ENCODE measurements around the gene PIP5K1B. TPM values are rescaled to one million over a fixed set of nuclear protein-coding genes. Genes with fewer than 3 reads are reported as not detected.

The PIP5K1B gene
- total RNA-seq, 2 donors from 2014 or later, result 0.55 to 0.99 TPM

- H3K27ac Mint-ChIP-seq, result no peak overlapping the region
- H3K36me3 Mint-ChIP-seq (ENCODE audit: low read depth), result peaks cover 2% of the 10 kb centered on the region
- ATAC-seq (no peak), DNase-seq (no peak)
- H3K4me3 Mint-ChIP-seq, result no peak overlapping the region
- no peaks in the 10 kb centered on the region for H3K9me3 ChIP-seq (ENCODE audit: control insufficient read depth, low read length, poor library complexity, severe bottlenecking)
- H3K27me3 Mint-ChIP-seq, result peaks cover 20% of the 10 kb centered on the region
- peaks cover 10% of the 10 kb centered on the region for H3K4me1 Mint-ChIP-seq
These were observed 304.7 kb downstream of the PIP5K1B start for GRCh38 chr9:69009708-69010107.

- Mint-ChIP-seq H3K36me3 (ENCODE audit: low read depth) (peaks cover 2% of the 10 kb centered on the region), H3K27me3 (peaks cover 36% of the 10 kb centered on the region), H3K4me3 (peak overlapping the region; percentile 36), H3K4me1 (peaks cover 13% of the 10 kb centered on the region), H3K27ac (peak overlapping the region; percentile 16)
- no peak for ATAC-seq
- H3K9me3 ChIP-seq (ENCODE audit: control insufficient read depth, low read length, poor library complexity, severe bottlenecking), result no peaks in the 10 kb centered on the region
- no peak for DNase-seq
These were observed 307.8 kb downstream of the PIP5K1B start for GRCh38 chr9:69012696-69013381.

- Mint-ChIP-seq H3K27me3 (peaks cover 31% of the 10 kb centered on the region), H3K4me3 (no peak overlapping the region), H3K4me1 (peaks cover 13% of the 10 kb centered on the region), H3K27ac (peak overlapping the region; percentile 16), H3K36me3 (ENCODE audit: low read depth) (peaks cover 2% of the 10 kb centered on the region)
- no peaks in the 10 kb centered on the region for H3K9me3 ChIP-seq (ENCODE audit: control insufficient read depth, low read length, poor library complexity, severe bottlenecking)
- ATAC-seq, result no peak
- DNase-seq, result no peak
These were observed 308.3 kb downstream of the PIP5K1B start for GRCh38 chr9:69013382-69013727.

GRCh38 chr9:69014013-69014412 is 309.0 kb downstream of the PIP5K1B start, which contains the start of gene PRKACG:
TSS of gene PRKACG (minus strand) at chr9:69014113. CDS start at chr9:69014092, 21 bp downstream.
- peak within 1 kb of the TSS; percentile 36 for H3K4me3 Mint-ChIP-seq
- DNase-seq (no peak), ATAC-seq (no peak)
- H3K27me3 Mint-ChIP-seq, result peaks cover 31% of the 10 kb centered on the region
- H3K9me3 ChIP-seq (ENCODE audit: control insufficient read depth, low read length, poor library complexity, severe bottlenecking), result no peaks in the 10 kb centered on the region
- peak within 1 kb of the TSS; percentile 16 for H3K27ac Mint-ChIP-seq
- H3K4me1 Mint-ChIP-seq, result peaks cover 15% of the 10 kb centered on the region
- peaks cover 2% of the 10 kb centered on the region for H3K36me3 Mint-ChIP-seq (ENCODE audit: low read depth)

- H3K9me3 ChIP-seq (ENCODE audit: control insufficient read depth, low read length, poor library complexity, severe bottlenecking), result no peaks in the 10 kb centered on the region
- ATAC-seq (no peak), DNase-seq (no peak)
- Mint-ChIP-seq H3K27me3 (peaks cover 26% of the 10 kb centered on the region), H3K36me3 (ENCODE audit: low read depth) (no peaks in the 10 kb centered on the region), H3K27ac (no peak overlapping the region), H3K4me1 (peaks cover 30% of the 10 kb centered on the region), H3K4me3 (no peak overlapping the region)
These were observed 311.4 kb downstream of the PIP5K1B start for GRCh38 chr9:69016191-69017096.

- Mint-ChIP-seq H3K36me3 (ENCODE audit: low read depth) (peaks cover 2% of the 10 kb centered on the region), H3K27me3 (peaks cover 23% of the 10 kb centered on the region), H3K4me3 (no peak overlapping the region), H3K4me1 (peaks cover 22% of the 10 kb centered on the region), H3K27ac (no peak overlapping the region)
- DNase-seq, result no peak
- ATAC-seq, result no peak
- no peaks in the 10 kb centered on the region for H3K9me3 ChIP-seq (ENCODE audit: control insufficient read depth, low read length, poor library complexity, severe bottlenecking)
These were observed 313.7 kb downstream of the PIP5K1B start for GRCh38 chr9:69018737-69019136.

GRCh38 chr9:69019808-69020207 is 314.8 kb downstream of the PIP5K1B start:
- H3K4me3 Mint-ChIP-seq, result peak overlapping the region; percentile 70
- H3K27ac Mint-ChIP-seq, result peak overlapping the region; percentile 62
- peaks cover 26% of the 10 kb centered on the region for H3K27me3 Mint-ChIP-seq
- DNase-seq (peak in 1 of 3 donors; percentile 11), ATAC-seq (peak; percentile 97)
- H3K36me3 Mint-ChIP-seq (ENCODE audit: low read depth), result peaks cover 5% of the 10 kb centered on the region
- H3K9me3 ChIP-seq (ENCODE audit: control insufficient read depth, low read length, poor library complexity, severe bottlenecking), result no peaks in the 10 kb centered on the region
- peaks cover 28% of the 10 kb centered on the region for H3K4me1 Mint-ChIP-seq

- peaks cover 5% of the 10 kb centered on the region for H3K36me3 Mint-ChIP-seq (ENCODE audit: low read depth)
- peak overlapping the region; percentile 70 for H3K4me3 Mint-ChIP-seq
- H3K27ac Mint-ChIP-seq, result peak overlapping the region; percentile 62
- H3K4me1 Mint-ChIP-seq, result peaks cover 28% of the 10 kb centered on the region
- no peaks in the 10 kb centered on the region for H3K9me3 ChIP-seq (ENCODE audit: control insufficient read depth, low read length, poor library complexity, severe bottlenecking)
- H3K27me3 Mint-ChIP-seq, result peaks cover 23% of the 10 kb centered on the region
- no peak for ATAC-seq
- DNase-seq, result no peak
These were observed 315.5 kb downstream of the PIP5K1B start for GRCh38 chr9:69020301-69021145.

- no peaks in the 10 kb centered on the region for H3K9me3 ChIP-seq (ENCODE audit: control insufficient read depth, low read length, poor library complexity, severe bottlenecking)
- no peak for ATAC-seq
- no peak for DNase-seq
- Mint-ChIP-seq H3K4me3 (no peak overlapping the region), H3K27ac (no peak overlapping the region), H3K27me3 (peaks cover 9% of the 10 kb centered on the region), H3K4me1 (peaks cover 36% of the 10 kb centered on the region), H3K36me3 (ENCODE audit: low read depth) (peaks cover 5% of the 10 kb centered on the region)
These were observed 318.6 kb downstream of the PIP5K1B start for GRCh38 chr9:69023650-69024049.

GRCh38 chr9:69027355-69028097 is 322.5 kb downstream of the PIP5K1B start:
- Mint-ChIP-seq H3K27ac (no peak overlapping the region), H3K27me3 (peaks cover 9% of the 10 kb centered on the region), H3K4me1 (peaks cover 38% of the 10 kb centered on the region), H3K36me3 (ENCODE audit: low read depth) (peaks cover 5% of the 10 kb centered on the region), H3K4me3 (peak overlapping the region; percentile 15)
- no peaks in the 10 kb centered on the region for H3K9me3 ChIP-seq (ENCODE audit: control insufficient read depth, low read length, poor library complexity, severe bottlenecking)
- peak in 1 of 3 donors; percentile 10 for DNase-seq
- ATAC-seq, result peak; percentile 76

- H3K9me3 ChIP-seq (ENCODE audit: control insufficient read depth, low read length, poor library complexity, severe bottlenecking), result no peaks in the 10 kb centered on the region
- Mint-ChIP-seq H3K4me1 (peaks cover 41% of the 10 kb centered on the region), H3K4me3 (peak overlapping the region; percentile 7), H3K36me3 (ENCODE audit: low read depth) (peaks cover 3% of the 10 kb centered on the region), H3K27ac (peak overlapping the region; percentile 16), H3K27me3 (peaks cover 3% of the 10 kb centered on the region)
- ATAC-seq (peak; percentile 86), DNase-seq (peak in 1 of 3 donors; percentile 18)
These were observed 323.7 kb downstream of the PIP5K1B start for GRCh38 chr9:69028754-69029153.

GRCh38 chr9:69029535-69029934 is 324.5 kb downstream of the PIP5K1B start:
- H3K9me3 ChIP-seq (ENCODE audit: control insufficient read depth, low read length, poor library complexity, severe bottlenecking), result no peaks in the 10 kb centered on the region
- peak overlapping the region; percentile 43 for H3K4me3 Mint-ChIP-seq
- DNase-seq (no peak), ATAC-seq (no peak)
- peaks cover 39% of the 10 kb centered on the region for H3K4me1 Mint-ChIP-seq
- H3K27me3 Mint-ChIP-seq, result no peaks in the 10 kb centered on the region
- no peak overlapping the region for H3K27ac Mint-ChIP-seq
- no peaks in the 10 kb centered on the region for H3K36me3 Mint-ChIP-seq (ENCODE audit: low read depth)

Data from T-helper 17 cell (primary cell).